ENCODE measurements around the gene CNGA1.

Gene CNGA1

DNA sequence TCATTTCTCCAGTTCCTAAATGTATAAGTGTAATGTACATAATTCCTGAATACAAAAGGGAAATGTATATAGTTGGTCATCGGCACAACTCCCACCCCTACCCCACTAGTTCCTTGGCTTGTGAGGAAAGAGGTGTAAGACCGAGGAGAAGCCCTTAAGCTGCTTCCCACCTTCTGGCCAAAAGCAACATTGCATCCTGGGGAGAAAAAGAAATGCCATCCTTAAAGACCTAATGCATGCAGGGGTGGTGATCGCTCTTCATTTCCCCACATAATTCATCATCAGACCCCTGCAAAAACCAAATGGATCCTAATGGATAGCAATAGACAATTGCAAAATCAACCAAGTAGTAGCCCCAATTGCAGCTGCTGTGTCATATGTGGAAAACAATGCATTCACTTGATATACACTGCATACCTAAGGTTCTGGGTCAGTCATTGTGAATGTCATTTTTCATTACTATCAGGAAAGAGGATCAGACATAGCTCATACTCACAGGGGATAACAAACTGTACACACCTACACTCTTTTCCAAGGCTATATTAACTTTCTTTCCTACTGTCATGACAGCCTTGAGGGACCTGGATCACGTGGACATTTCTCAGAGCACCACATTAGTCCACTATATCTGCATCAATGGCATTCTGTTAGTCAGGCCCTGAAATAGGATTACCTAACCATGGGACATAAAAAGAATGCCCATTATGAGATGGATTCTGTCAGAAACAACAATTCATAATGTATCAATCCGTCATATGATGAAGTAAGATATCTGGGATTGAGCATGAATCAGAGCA is 70.4 kb downstream of the CNGA1 start:
- Histone ChIP-seq H3K4me3 (ENCODE audit: control insufficient read depth in 1 of 7, extremely low read depth in 1 of 7, insufficient read depth in 4 of 7, low read depth in 2 of 7, low read length in 6 of 7) (no peak overlapping the region), H3K27me3 (replicated peaks in 2 of 5; ENCODE audit: control insufficient read depth in 4 of 5, insufficient read depth in 5 of 5, low read length in 4 of 5) (no peaks in the 10 kb centered on the region), H3K9me3 (ENCODE audit: control extremely low read depth in 1 of 5, control insufficient read depth in 4 of 5, insufficient read depth in 2 of 5, low read depth in 1 of 5, low read length in 4 of 5) (peaks cover 0 to 1% (median 0%) of the 10 kb centered on the region in 5 experiments), H3K36me3 (ENCODE audit: control insufficient read depth in 4 of 4, insufficient read depth in 4 of 4, low read length in 3 of 4) (no peaks in the 10 kb centered on the region), H3K27ac (ENCODE audit: insufficient read depth in 1 of 2, low read depth in 1 of 2, low read length in 2 of 2, poor library complexity in 1 of 2, severe bottlenecking in 2 of 2) (no peak overlapping the region), H3K4me1 (ENCODE audit: control extremely low read depth in 1 of 4, control insufficient read depth in 4 of 4, insufficient read depth in 4 of 4, low read length in 3 of 4) (no peaks in the 10 kb centered on the region)
- ChIA-PET POLR2A (no interaction called here), CTCF (interaction anchor here (1.1 kb wide), 1 partner anchor 12 kb away, joined by 3 read pairs; no protein-coding TSS in a partner anchor)
- WGBS (ENCODE audit: insufficient coverage) = 100% methylated on average over 2 of the region's 5 CpGs
- DNase-seq = no peak

DNA sequence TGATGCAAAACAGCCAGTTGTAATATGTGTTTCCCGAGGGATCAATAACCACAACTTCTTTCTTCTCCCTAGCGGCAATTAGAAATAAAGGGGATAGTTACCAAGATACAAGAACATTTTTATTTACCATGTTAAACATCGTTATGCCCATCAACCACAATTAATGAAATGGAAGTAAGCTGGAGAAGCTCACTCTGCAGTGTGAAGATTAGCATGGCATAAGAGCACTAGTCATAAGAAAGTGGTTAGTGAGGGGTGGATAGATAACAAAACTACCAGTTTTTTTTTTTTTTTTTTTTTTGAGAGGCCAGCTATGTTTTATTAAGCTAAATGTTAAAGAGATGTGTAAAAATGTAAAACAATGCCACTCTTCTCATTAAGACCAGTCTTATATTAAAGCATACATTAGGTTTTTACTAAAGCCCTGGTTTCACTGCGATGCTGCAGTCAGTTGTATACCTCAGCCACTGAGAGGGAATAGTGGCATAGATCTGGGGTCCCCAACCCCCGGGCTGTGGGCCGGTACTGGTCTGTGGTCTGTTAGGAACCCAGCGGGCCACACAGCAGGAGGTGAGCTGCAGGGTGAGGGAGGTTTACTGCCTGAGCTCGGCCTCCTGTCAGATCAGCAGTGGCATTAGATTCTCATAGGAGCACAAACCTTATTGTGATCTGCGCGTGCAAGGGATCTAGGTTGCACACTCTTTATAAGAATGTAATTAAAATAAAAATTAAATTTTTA is 74.2 kb downstream of the CNGA1 start:
- WGBS (ENCODE audit: insufficient coverage) = 100% methylated on average over 4 of the region's 10 CpGs
- Histone ChIP-seq H3K27ac (ENCODE audit: insufficient read depth in 1 of 2, low read depth in 1 of 2, low read length in 2 of 2, poor library complexity in 1 of 2, severe bottlenecking in 2 of 2) (no peak overlapping the region), H3K4me3 (ENCODE audit: control insufficient read depth in 1 of 7, extremely low read depth in 1 of 7, insufficient read depth in 4 of 7, low read depth in 2 of 7, low read length in 6 of 7) (no peak overlapping the region), H3K36me3 (ENCODE audit: control insufficient read depth in 4 of 4, insufficient read depth in 4 of 4, low read length in 3 of 4) (no peaks in the 10 kb centered on the region), H3K9me3 (ENCODE audit: control extremely low read depth in 1 of 5, control insufficient read depth in 4 of 5, insufficient read depth in 2 of 5, low read depth in 1 of 5, low read length in 4 of 5) (no peaks in the 10 kb centered on the region), H3K27me3 (replicated peaks in 2 of 5; ENCODE audit: control insufficient read depth in 4 of 5, insufficient read depth in 5 of 5, low read length in 4 of 5) (no peaks in the 10 kb centered on the region), H3K4me1 (ENCODE audit: control extremely low read depth in 1 of 4, control insufficient read depth in 4 of 4, insufficient read depth in 4 of 4, low read length in 3 of 4) (no peaks in the 10 kb centered on the region)
- POLR2A ChIA-PET = no interaction called here
- CTCF ChIA-PET = no interaction called here
- DNase-seq = peak; percentile 10 to 66 (median 31)

DNA sequence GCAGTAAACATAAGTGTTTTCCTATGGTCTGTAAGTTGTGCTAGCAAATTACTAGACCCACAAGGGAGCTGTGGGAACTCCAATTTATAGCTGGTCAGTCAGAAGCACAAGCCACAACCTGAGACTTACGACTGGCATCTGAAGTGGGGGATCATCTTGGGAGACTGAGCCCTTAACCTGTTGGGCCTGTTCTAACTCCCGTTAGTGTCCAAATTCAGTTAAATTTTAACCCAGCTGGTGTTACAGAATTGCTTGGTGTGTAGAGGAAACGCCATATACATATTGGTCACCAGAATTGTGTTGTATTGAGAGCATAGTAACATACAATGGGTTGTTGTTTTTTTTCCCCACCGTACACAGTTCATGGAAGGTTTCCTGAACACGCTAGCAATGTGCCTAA is 77.0 kb downstream of the CNGA1 start:
- CTCF ChIA-PET = interaction anchor here (0.9 to 1.7 kb wide), 5 partner anchors 9 to 270 kb away, joined by 3 to 5 read pairs (median 4); no protein-coding TSS in a partner anchor
- Histone ChIP-seq H3K4me1 (ENCODE audit: control extremely low read depth in 1 of 4, control insufficient read depth in 4 of 4, insufficient read depth in 4 of 4, low read length in 3 of 4) (no peaks in the 10 kb centered on the region), H3K9me3 (ENCODE audit: control extremely low read depth in 1 of 5, control insufficient read depth in 4 of 5, insufficient read depth in 2 of 5, low read depth in 1 of 5, low read length in 4 of 5) (no peaks in the 10 kb centered on the region), H3K27me3 (replicated peaks in 2 of 5; ENCODE audit: control insufficient read depth in 4 of 5, insufficient read depth in 5 of 5, low read length in 4 of 5) (peaks cover 0 to 2% (median 0%) of the 10 kb centered on the region in 5 experiments), H3K4me3 (ENCODE audit: control insufficient read depth in 1 of 7, extremely low read depth in 1 of 7, insufficient read depth in 4 of 7, low read depth in 2 of 7, low read length in 6 of 7) (no peak overlapping the region), H3K36me3 (ENCODE audit: control insufficient read depth in 4 of 4, insufficient read depth in 4 of 4, low read length in 3 of 4) (no peaks in the 10 kb centered on the region), H3K27ac (ENCODE audit: insufficient read depth in 1 of 2, low read depth in 1 of 2, low read length in 2 of 2, poor library complexity in 1 of 2, severe bottlenecking in 2 of 2) (no peak overlapping the region)
- POLR2A ChIA-PET = no interaction called here
- no peak for DNase-seq
- 100% methylated on average over 3 of the region's 5 CpGs for WGBS (ENCODE audit: insufficient coverage)

DNA sequence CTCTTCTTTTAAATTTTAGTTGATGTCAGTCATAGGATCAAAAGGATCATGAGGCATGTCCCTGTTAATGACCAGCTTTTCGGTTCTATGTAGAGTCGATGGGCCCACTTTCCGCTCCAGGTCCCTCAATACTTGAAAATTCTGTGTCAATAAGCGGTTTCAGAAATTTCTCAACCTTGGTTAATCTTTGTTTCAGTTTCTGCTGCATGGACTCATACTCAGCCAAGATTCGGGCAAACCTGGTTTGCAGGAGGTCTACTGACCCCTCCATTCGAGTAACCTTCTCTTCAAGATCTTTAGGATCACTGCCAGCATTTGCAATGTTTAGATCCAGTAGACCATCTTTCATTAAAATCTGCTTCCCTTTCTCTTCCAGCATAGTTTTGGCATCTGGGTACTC is 80.1 kb downstream of the CNGA1 start:
- WGBS (ENCODE audit: insufficient coverage) = 93% methylated on average over 6 of the region's 6 CpGs
- Histone ChIP-seq H3K4me3 (ENCODE audit: control insufficient read depth in 1 of 7, extremely low read depth in 1 of 7, insufficient read depth in 4 of 7, low read depth in 2 of 7, low read length in 6 of 7) (no peak overlapping the region), H3K9me3 (ENCODE audit: control extremely low read depth in 1 of 5, control insufficient read depth in 4 of 5, insufficient read depth in 2 of 5, low read depth in 1 of 5, low read length in 4 of 5) (no peaks in the 10 kb centered on the region), H3K36me3 (ENCODE audit: control insufficient read depth in 4 of 4, insufficient read depth in 4 of 4, low read length in 3 of 4) (no peaks in the 10 kb centered on the region), H3K4me1 (ENCODE audit: control extremely low read depth in 1 of 4, control insufficient read depth in 4 of 4, insufficient read depth in 4 of 4, low read length in 3 of 4) (peaks cover 0 to 5% (median 0%) of the 10 kb centered on the region in 4 experiments), H3K27me3 (replicated peaks in 2 of 5; ENCODE audit: control insufficient read depth in 4 of 5, insufficient read depth in 5 of 5, low read length in 4 of 5) (peaks cover 0 to 2% (median 0%) of the 10 kb centered on the region in 5 experiments), H3K27ac (ENCODE audit: insufficient read depth in 1 of 2, low read depth in 1 of 2, low read length in 2 of 2, poor library complexity in 1 of 2, severe bottlenecking in 2 of 2) (no peak overlapping the region)
- ChIA-PET POLR2A (no interaction called here), CTCF (interaction anchor here (5.8 kb wide), 1 partner anchor 232 kb away, joined by 33 read pairs; no protein-coding TSS in a partner anchor)
- DNase-seq = no peak

DNA sequence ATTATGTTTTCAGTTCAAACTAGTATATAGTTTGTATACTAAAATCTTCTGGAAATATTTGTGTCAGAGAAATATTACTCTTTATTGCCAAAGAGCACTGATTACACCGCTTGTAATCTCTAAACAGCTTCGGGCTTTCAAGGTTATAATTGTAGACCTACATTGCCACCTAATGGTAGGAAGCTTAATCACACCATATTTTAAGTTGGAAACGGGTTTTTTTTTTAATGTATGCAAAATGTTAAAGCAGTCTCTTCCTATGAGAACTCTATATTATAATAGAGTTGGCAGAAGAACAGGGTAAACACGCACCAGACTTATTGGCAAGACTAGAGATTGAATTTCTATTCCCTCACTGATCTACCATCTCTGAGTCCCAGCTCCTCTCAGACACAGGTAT is 82.6 kb downstream of the CNGA1 start:
- peaks cover 0 to 2% (median 0%) of the 10 kb centered on the region in 5 experiments for H3K27me3 ChIP-seq (replicated peaks in 2 of 5; ENCODE audit: control insufficient read depth in 4 of 5, insufficient read depth in 5 of 5, low read length in 4 of 5)
- 0% methylated on average over 1 of the region's 4 CpGs for WGBS (ENCODE audit: insufficient coverage)
- peak; percentile 52 to 73 (median 68) for DNase-seq
- H3K36me3 ChIP-seq (ENCODE audit: control insufficient read depth in 4 of 4, insufficient read depth in 4 of 4, low read length in 3 of 4) = no peaks in the 10 kb centered on the region
- POLR2A ChIA-PET = no interaction called here
- CTCF ChIA-PET = interaction anchor here (0.8 to 5.8 kb wide), 14 partner anchors 8 to 264 kb away, joined by 3 to 33 read pairs (median 3); no protein-coding TSS in a partner anchor
- H3K27ac ChIP-seq (ENCODE audit: insufficient read depth in 1 of 2, low read depth in 1 of 2, low read length in 2 of 2, poor library complexity in 1 of 2, severe bottlenecking in 2 of 2) = no peak overlapping the region
- H3K9me3 ChIP-seq (ENCODE audit: control extremely low read depth in 1 of 5, control insufficient read depth in 4 of 5, insufficient read depth in 2 of 5, low read depth in 1 of 5, low read length in 4 of 5) = no peaks in the 10 kb centered on the region
- H3K4me1 ChIP-seq (ENCODE audit: control extremely low read depth in 1 of 4, control insufficient read depth in 4 of 4, insufficient read depth in 4 of 4, low read length in 3 of 4) = peaks cover 0 to 5% (median 0%) of the 10 kb centered on the region in 4 experiments
- H3K4me3 ChIP-seq (ENCODE audit: control insufficient read depth in 1 of 7, extremely low read depth in 1 of 7, insufficient read depth in 4 of 7, low read depth in 2 of 7, low read length in 6 of 7) = no peak overlapping the region

DNA sequence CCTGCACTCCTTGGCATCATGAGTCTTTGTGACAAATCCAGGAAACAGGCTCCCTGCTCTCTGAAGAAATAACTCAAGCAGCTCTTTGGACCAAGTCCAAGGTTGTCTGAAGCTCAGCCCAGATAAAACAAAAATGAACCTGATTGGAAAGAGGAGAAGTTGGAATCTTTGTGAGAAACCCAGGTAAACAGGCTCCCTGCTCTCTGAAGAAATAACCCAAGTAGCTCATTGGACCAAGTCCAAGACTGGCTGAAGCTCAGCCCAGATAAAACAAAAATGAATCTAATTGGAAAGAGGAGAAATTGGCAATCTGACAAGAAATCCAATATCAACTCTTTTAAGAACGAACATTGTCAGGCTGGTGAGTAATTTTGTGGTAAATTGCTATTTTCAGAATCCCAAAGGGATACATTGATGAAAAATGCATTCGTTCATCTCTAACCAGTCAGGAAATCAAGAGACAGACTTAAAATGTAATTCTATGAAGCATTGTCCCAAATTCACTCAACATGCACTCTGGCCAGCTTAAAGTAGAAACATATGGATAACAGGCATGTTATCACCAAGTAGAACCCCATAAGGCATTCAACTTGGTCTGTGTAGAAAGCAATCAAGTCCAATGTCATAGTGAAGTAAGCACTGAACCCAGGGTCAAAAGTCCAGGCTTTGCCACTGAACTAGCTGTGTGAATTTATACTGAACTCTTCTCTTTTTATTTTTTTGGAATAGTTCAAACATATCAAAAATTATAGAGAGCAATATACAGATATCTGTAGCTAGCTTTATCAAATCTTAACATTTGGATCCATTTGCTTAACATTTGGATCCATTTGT is 85.3 kb downstream of the CNGA1 start:
- Histone ChIP-seq H3K4me1 (ENCODE audit: control extremely low read depth in 1 of 4, control insufficient read depth in 4 of 4, insufficient read depth in 4 of 4, low read length in 3 of 4) (peaks cover 0 to 9% (median 2%) of the 10 kb centered on the region in 4 experiments), H3K9me3 (ENCODE audit: control extremely low read depth in 1 of 5, control insufficient read depth in 4 of 5, insufficient read depth in 2 of 5, low read depth in 1 of 5, low read length in 4 of 5) (no peaks in the 10 kb centered on the region), H3K4me3 (ENCODE audit: control insufficient read depth in 1 of 7, extremely low read depth in 1 of 7, insufficient read depth in 4 of 7, low read depth in 2 of 7, low read length in 6 of 7) (no peak overlapping the region), H3K36me3 (ENCODE audit: control insufficient read depth in 4 of 4, insufficient read depth in 4 of 4, low read length in 3 of 4) (no peaks in the 10 kb centered on the region), H3K27me3 (replicated peaks in 2 of 5; ENCODE audit: control insufficient read depth in 4 of 5, insufficient read depth in 5 of 5, low read length in 4 of 5) (peaks cover 0 to 2% (median 0%) of the 10 kb centered on the region in 5 experiments), H3K27ac (ENCODE audit: insufficient read depth in 1 of 2, low read depth in 1 of 2, low read length in 2 of 2, poor library complexity in 1 of 2, severe bottlenecking in 2 of 2) (no peak overlapping the region)
- WGBS (ENCODE audit: insufficient coverage) = 20% methylated on average over 1 of the region's 2 CpGs
- POLR2A ChIA-PET = no interaction called here
- CTCF ChIA-PET = interaction anchor here (0.7 to 5.8 kb wide), 6 partner anchors 9 to 260 kb away, joined by 3 to 33 read pairs (median 4); no protein-coding TSS in a partner anchor
- peak in 2 of 3 donors; percentile 6 to 11 for DNase-seq

Measured in common myeloid progenitor, CD34-positive (primary cell).